Panc1 (cell line): ENCODE results near the gene RIMKLA. TPM values are rescaled to one million over a fixed set of nuclear protein-coding genes. Genes with fewer than 3 reads are reported as not detected.

Source experiments
- ATAC-seq: fragments of 200-7000 bp; cut with Tn5 transposase; 2 replicates; pipeline ENCODE4 v1.9.1; 2020; ENCODE audit warnings: mild to moderate bottlenecking, moderate library complexity
- BruUV-seq: library from RNA; stranded (reverse); fragments of 400-500 nt; replicated peaks from 2 replicates; lab custom pipeline; 2021; lab: Mats Ljungman, UMichigan
- CTCF ChIA-PET: fragments of 300-600 bp; sonication (Branson Sonifier 250); formaldehyde crosslinking; loops from one replicate; lab custom pipeline; 2022; ENCODE audit warnings: antibody characterized with exemption; lab: Charles Lee
- POLR2A ChIA-PET: fragments of 300-600 bp; sonication (Branson Sonifier 250); formaldehyde crosslinking; loops from one replicate; lab custom pipeline; 2022; ENCODE audit warnings: antibody characterized with exemption; lab: Charles Lee
- DNase-seq: peaks from one replicate; pipeline ENCODE4 v3.0.0-alpha.2; 2010; ENCODE audit warnings: low read depth, low spot score
- H3K27ac ChIP-seq: 2 replicates; pipeline ENCODE4 v1.5.1; 2011; ENCODE audit warnings: mild to moderate bottlenecking, low read length, inconsistent platforms
- H3K27me3 ChIP-seq: fragments of 200-500 bp; sonication (Bioruptor generic); 2 replicates; pipeline ENCODE4 v1.6.0; 2014; ENCODE audit warnings: low read length, inconsistent platforms; ENCODE audit not compliant: control insufficient read depth, insufficient read depth
- H3K36me3 ChIP-seq: fragments of 200-500 bp; sonication (Bioruptor generic); 2 replicates; pipeline ENCODE4 v1.5.1; 2014; ENCODE audit warnings: inconsistent platforms, mild to moderate bottlenecking, low read length, moderate library complexity; ENCODE audit not compliant: control insufficient read depth, insufficient read depth
- H3K4me1 ChIP-seq: 2 replicates; pipeline ENCODE4 v1.5.1; 2011; ENCODE audit warnings: inconsistent platforms, mild to moderate bottlenecking, low read length, moderate library complexity; ENCODE audit not compliant: control insufficient read depth, insufficient read depth
- H3K4me3 ChIP-seq, 2 experiments: 2 replicates each; pipeline ENCODE4 v1.5.1; 2011 to 2012; ENCODE audit warnings: low read depth in 2 of 2, low read length in 2 of 2, mild to moderate bottlenecking in 2 of 2, inconsistent platforms in 1 of 2, moderate library complexity in 1 of 2
- H3K9me3 ChIP-seq: fragments of 200-500 bp; sonication (Bioruptor generic); 2 replicates; pipeline ENCODE4 v1.5.1; 2014; ENCODE audit warnings: low read depth, mild to moderate bottlenecking, inconsistent platforms, low read length, moderate library complexity; ENCODE audit not compliant: control insufficient read depth, insufficient read depth
- POLR2AphosphoS5 ChIP-seq: IDR thresholded peaks from 2 replicates; pipeline ENCODE4 v1.6.1; 2012; ENCODE audit warnings: mild to moderate bottlenecking, low read depth, low read length, moderate library complexity
- SIN3A ChIP-seq: IDR thresholded peaks from 2 replicates; pipeline ENCODE4 v1.6.1; 2012; ENCODE audit warnings: low read depth, mild to moderate bottlenecking, low read length, moderate library complexity, borderline replicate concordance; ENCODE audit not compliant: insufficient read depth
- TCF7L2 ChIP-seq: IDR thresholded peaks from 2 replicates; pipeline ENCODE4 v1.6.1; 2011; ENCODE audit warnings: mild to moderate bottlenecking, low read depth, low read length, inconsistent platforms
- in situ Hi-C: cut with HindIII; loops from 2 replicates; pipeline ENCODE4 v1.10.0; 2016; ENCODE audit warnings: low sequenced_read_pairs, low pct_unique_long_range_greater_than_20kb
- intact Hi-C: fragments of 100-400 bp; cut with micrococcal nuclease; formaldehyde crosslinking; loops from one replicate; pipeline ENCODE4 v1.10.0; 2022; ENCODE audit not compliant: unreplicated experiment
- total RNA-seq: library from RNA; stranded (reverse); gene quantifications from one replicate; pipeline ENCODE4 v1.2.1, GENCODE V29; 2021; ENCODE audit not compliant: unreplicated experiment
- TF ChIP-seq, protein P1 (sequence below), 2 experiments: IDR thresholded peaks; 2 replicates each; pipeline ENCODE4 v1.6.1; 2011 to 2012; ENCODE audit warnings: low read depth in 2 of 2, control low read depth in 1 of 2, low read length in 1 of 2, mild to moderate bottlenecking in 1 of 2, moderate library complexity in 1 of 2; ENCODE audit not compliant: insufficient read depth in 1 of 2
- TF ChIP-seq, protein P2 (sequence below): fragments of 450-650 bp; IDR thresholded peaks from 2 replicates; pipeline ENCODE4 v1.5.1; 2017; ENCODE audit warnings: mild to moderate bottlenecking

Gene RIMKLA
- total RNA-seq, 1 experiment from 2014 or later, result 13.6 TPM

DNA sequence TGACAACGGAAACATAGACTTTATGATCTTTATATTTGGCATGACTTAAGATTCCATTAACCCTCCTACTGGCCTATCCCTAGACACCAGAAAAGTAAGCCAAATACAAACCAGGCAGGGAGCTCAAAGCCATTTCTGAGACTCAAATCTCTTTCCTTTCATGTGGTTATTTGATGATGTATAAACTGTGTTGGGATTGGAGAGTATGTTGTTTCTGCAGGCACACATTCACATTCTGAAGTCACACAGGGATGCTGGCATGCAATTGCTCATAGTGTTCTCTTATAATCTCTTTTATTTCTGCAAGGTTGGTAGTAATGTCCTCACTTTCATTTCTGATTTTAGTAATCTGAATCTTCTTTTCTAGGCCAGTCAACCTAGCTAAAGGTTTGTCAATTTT, 69.5 kb downstream of the RIMKLA start:
- Histone ChIP-seq H3K4me3 (no peak overlapping the region), H3K27ac (no peak overlapping the region), H3K36me3 (no peaks in the 10 kb centered on the region), H3K9me3 (no peaks in the 10 kb centered on the region), H3K27me3 (no peaks in the 10 kb centered on the region), H3K4me1 (no peaks in the 10 kb centered on the region)
- TF ChIP-seq TCF7L2, result no peak
- TF ChIP-seq, protein P1, sequence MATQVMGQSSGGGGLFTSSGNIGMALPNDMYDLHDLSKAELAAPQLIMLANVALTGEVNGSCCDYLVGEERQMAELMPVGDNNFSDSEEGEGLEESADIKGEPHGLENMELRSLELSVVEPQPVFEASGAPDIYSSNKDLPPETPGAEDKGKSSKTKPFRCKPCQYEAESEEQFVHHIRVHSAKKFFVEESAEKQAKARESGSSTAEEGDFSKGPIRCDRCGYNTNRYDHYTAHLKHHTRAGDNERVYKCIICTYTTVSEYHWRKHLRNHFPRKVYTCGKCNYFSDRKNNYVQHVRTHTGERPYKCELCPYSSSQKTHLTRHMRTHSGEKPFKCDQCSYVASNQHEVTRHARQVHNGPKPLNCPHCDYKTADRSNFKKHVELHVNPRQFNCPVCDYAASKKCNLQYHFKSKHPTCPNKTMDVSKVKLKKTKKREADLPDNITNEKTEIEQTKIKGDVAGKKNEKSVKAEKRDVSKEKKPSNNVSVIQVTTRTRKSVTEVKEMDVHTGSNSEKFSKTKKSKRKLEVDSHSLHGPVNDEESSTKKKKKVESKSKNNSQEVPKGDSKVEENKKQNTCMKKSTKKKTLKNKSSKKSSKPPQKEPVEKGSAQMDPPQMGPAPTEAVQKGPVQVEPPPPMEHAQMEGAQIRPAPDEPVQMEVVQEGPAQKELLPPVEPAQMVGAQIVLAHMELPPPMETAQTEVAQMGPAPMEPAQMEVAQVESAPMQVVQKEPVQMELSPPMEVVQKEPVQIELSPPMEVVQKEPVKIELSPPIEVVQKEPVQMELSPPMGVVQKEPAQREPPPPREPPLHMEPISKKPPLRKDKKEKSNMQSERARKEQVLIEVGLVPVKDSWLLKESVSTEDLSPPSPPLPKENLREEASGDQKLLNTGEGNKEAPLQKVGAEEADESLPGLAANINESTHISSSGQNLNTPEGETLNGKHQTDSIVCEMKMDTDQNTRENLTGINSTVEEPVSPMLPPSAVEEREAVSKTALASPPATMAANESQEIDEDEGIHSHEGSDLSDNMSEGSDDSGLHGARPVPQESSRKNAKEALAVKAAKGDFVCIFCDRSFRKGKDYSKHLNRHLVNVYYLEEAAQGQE (IDR thresholded peaks at IDR 0.05; ENCODE audit: insufficient read depth in 1 of 2, low read depth in 2 of 2, low read length in 1 of 2), result no peak
- no peak for TF ChIP-seq POLR2AphosphoS5
- TF ChIP-seq SIN3A, result no peak
- TF ChIP-seq, protein P2, sequence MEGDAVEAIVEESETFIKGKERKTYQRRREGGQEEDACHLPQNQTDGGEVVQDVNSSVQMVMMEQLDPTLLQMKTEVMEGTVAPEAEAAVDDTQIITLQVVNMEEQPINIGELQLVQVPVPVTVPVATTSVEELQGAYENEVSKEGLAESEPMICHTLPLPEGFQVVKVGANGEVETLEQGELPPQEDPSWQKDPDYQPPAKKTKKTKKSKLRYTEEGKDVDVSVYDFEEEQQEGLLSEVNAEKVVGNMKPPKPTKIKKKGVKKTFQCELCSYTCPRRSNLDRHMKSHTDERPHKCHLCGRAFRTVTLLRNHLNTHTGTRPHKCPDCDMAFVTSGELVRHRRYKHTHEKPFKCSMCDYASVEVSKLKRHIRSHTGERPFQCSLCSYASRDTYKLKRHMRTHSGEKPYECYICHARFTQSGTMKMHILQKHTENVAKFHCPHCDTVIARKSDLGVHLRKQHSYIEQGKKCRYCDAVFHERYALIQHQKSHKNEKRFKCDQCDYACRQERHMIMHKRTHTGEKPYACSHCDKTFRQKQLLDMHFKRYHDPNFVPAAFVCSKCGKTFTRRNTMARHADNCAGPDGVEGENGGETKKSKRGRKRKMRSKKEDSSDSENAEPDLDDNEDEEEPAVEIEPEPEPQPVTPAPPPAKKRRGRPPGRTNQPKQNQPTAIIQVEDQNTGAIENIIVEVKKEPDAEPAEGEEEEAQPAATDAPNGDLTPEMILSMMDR, result no peak
- DNase-seq (no peak), ATAC-seq (no peak)
- ChIA-PET POLR2A (interaction anchor here (0.6 kb wide), 1 partner anchor 94 kb away, joined by 10 read pairs; no protein-coding TSS in a partner anchor), CTCF (no interaction called here)
- in situ Hi-C loops (no loop called here), intact Hi-C loops (no loop called here)
- no TSS peak for BruUV-seq

DNA sequence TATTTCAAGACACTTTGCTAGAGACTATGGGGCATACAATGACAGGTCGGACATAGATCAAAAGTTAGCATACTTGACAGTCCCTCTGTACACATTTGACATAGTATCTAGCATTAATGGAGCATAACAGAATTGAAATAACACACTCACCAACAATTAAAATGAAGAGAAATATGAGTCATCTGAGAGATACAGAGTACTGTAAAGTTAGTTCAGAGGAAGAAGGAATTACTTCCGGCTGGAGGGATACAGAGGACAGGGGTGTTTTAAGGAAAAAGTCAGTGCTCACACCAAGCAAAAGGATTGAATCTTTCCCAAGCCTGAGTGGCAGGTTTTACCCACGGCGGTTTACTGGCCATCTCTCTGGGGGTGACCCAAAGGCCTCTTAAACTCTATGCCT, 72.8 kb downstream of the RIMKLA start:
- Histone ChIP-seq H3K9me3 (no peaks in the 10 kb centered on the region), H3K4me3 (no peak overlapping the region), H3K36me3 (peaks cover 4% of the 10 kb centered on the region), H3K27me3 (no peaks in the 10 kb centered on the region), H3K27ac (no peak overlapping the region), H3K4me1 (peaks cover 7% of the 10 kb centered on the region)
- BruUV-seq, result no TSS peak
- DNase-seq (no peak), ATAC-seq (no peak)
- ChIA-PET CTCF (no interaction called here), POLR2A (no interaction called here)
- in situ Hi-C loops (no loop called here), intact Hi-C loops (no loop called here)
- TF ChIP-seq SIN3A, result no peak
- TF ChIP-seq, protein P2, result no peak
- TF ChIP-seq POLR2AphosphoS5, result no peak
- TF ChIP-seq, protein P1 (IDR thresholded peaks at IDR 0.05; ENCODE audit: insufficient read depth in 1 of 2, low read depth in 2 of 2, low read length in 1 of 2), result no peak
- no peak for TF ChIP-seq TCF7L2
